GM18858 (cell line): Measurements from ENCODE around the gene KIF16B.
"Not testable (repeated sequence)": the region's sequence is repeated elsewhere in the genome, so short reads cannot be mapped to it uniquely, and the experiment has no call there.

Experiments
- ATAC-seq: cut with Tn5 transposase; IDR thresholded peaks from one replicate; pipeline ENCODE4 v1.9.1; 2021; ENCODE audit not compliant: unreplicated experiment

The KIF16B gene

GRCh38 chr20:16270314-16270931 lies 302.8 kb downstream of the KIF16B start:
- no peak for ATAC-seq

GRCh38 chr20:16267526-16267925 lies 305.7 kb downstream of the KIF16B start:
- ATAC-seq = no peak

- ATAC-seq = no peak
Measured at GRCh38 chr20:16265334-16265733, 307.9 kb downstream of the KIF16B start.

GRCh38 chr20:16263582-16263981 lies 309.7 kb downstream of the KIF16B start:
- no peak for ATAC-seq

GRCh38 chr20:16262594-16262993 lies 310.7 kb downstream of the KIF16B start:
- no peak for ATAC-seq

- no peak for ATAC-seq
Measured at GRCh38 chr20:16261733-16262273, 311.4 kb downstream of the KIF16B start.

- ATAC-seq = no peak
Measured at GRCh38 chr20:16260911-16261310, 312.3 kb downstream of the KIF16B start.

- not testable (repeated sequence) for ATAC-seq
Measured at GRCh38 chr20:16260133-16260532, 313.1 kb downstream of the KIF16B start.

- ATAC-seq = no peak
Measured at GRCh38 chr20:16258766-16259165, 314.5 kb downstream of the KIF16B start.

GRCh38 chr20:16257813-16258430 lies 315.3 kb downstream of the KIF16B start:
- ATAC-seq = no peak

- no peak for ATAC-seq
Measured at GRCh38 chr20:16257021-16257420, 316.2 kb downstream of the KIF16B start.

GRCh38 chr20:16246870-16247269 lies 326.4 kb downstream of the KIF16B start:
- ATAC-seq = no peak

- no peak for ATAC-seq
Measured at GRCh38 chr20:16246291-16246690, 327.0 kb downstream of the KIF16B start.

- ATAC-seq = no peak
Measured at GRCh38 chr20:16245879-16246278, 327.4 kb downstream of the KIF16B start.

- no peak for ATAC-seq
Measured at GRCh38 chr20:16244892-16245291, 328.4 kb downstream of the KIF16B start.

- no peak for ATAC-seq
Measured at GRCh38 chr20:16243470-16243869, 329.8 kb downstream of the KIF16B start.

GRCh38 chr20:16241911-16242310 lies 331.3 kb downstream of the KIF16B start:
- no peak for ATAC-seq

GRCh38 chr20:16240355-16240754 lies 332.9 kb downstream of the KIF16B start:
- ATAC-seq = no peak

- ATAC-seq = no peak
Measured at GRCh38 chr20:16236589-16237241, 336.5 kb downstream of the KIF16B start.

GRCh38 chr20:16230402-16230801 lies 342.8 kb downstream of the KIF16B start:
- ATAC-seq = no peak

- ATAC-seq = no peak
Measured at GRCh38 chr20:16229813-16230212, 343.4 kb downstream of the KIF16B start.

GRCh38 chr20:16228722-16229121 lies 344.5 kb downstream of the KIF16B start:
- no peak for ATAC-seq
